GM23338 (cell line): ENCODE data around the gene CDH5. TPM values are rescaled to one million over a fixed set of nuclear protein-coding genes. Genes with fewer than 3 reads are reported as not detected.

ENCODE experiments used
- ATAC-seq: fragments of 200-7000 bp; cut with Tn5 transposase; 3 replicates; pipeline ENCODE4 v1.9.1; 2020
- DNase-seq: peaks from one replicate; pipeline ENCODE4 v3.0.0-alpha.2; 2015; ENCODE audit warnings: low spot score
- H2AFZ ChIP-seq: fragments of 200-600 bp; sonication (generic); 2 replicates; pipeline ENCODE4 v1.8.0; 2016; ENCODE audit warnings: antibody characterized with exemption, mild to moderate bottlenecking, moderate library complexity
- H3F3A ChIP-seq: fragments of 200-600 bp; sonication (generic); replicated peaks from 2 replicates; pipeline ENCODE4 v1.8.0; 2017; ENCODE audit warnings: antibody characterized with exemption, mixed run types, low read depth
- H3K27ac ChIP-seq: fragments of 200-600 bp; sonication (generic); 2 replicates; pipeline ENCODE4 v1.6.1; 2016; ENCODE audit warnings: low read depth
- H3K27me3 ChIP-seq: fragments of 200-600 bp; sonication (generic); 2 replicates; pipeline ENCODE4 v1.8.0; 2016; ENCODE audit warnings: mild to moderate bottlenecking, mixed run types, moderate library complexity; ENCODE audit not compliant: insufficient read depth
- H3K36me3 ChIP-seq: fragments of 200-600 bp; sonication (generic); 2 replicates; pipeline ENCODE4 v1.8.0; 2016; ENCODE audit warnings: mild to moderate bottlenecking; ENCODE audit not compliant: insufficient read depth
- H3K4me1 ChIP-seq: fragments of 200-600 bp; sonication (generic); 2 replicates; pipeline ENCODE4 v1.8.0; 2016; ENCODE audit warnings: mild to moderate bottlenecking, moderate library complexity; ENCODE audit not compliant: insufficient read depth
- H3K4me2 ChIP-seq: fragments of 200-600 bp; sonication (generic); 2 replicates; pipeline ENCODE4 v1.7.1; 2017; ENCODE audit warnings: mixed run types
- H3K4me3 ChIP-seq: fragments of 200-600 bp; sonication (generic); 2 replicates; pipeline ENCODE4 v1.6.1; 2016; ENCODE audit warnings: mixed run types
- H3K79me2 ChIP-seq: fragments of 200-600 bp; sonication (generic); replicated peaks from 2 replicates; pipeline ENCODE4 v1.8.0; 2017; ENCODE audit warnings: mild to moderate bottlenecking; ENCODE audit not compliant: insufficient read depth
- H3K9me2 ChIP-seq: fragments of 200-600 bp; sonication (generic); 2 replicates; pipeline ENCODE4 v1.8.0; 2017; ENCODE audit not compliant: insufficient read depth
- H4K20me1 ChIP-seq: fragments of 200-600 bp; sonication (generic); replicated peaks from 2 replicates; pipeline ENCODE4 v1.8.0; 2017; ENCODE audit warnings: mild to moderate bottlenecking; ENCODE audit not compliant: insufficient read depth
- H3K27ac Mint-ChIP-seq: 2 replicates; pipeline ENCODE4 v1.8.0; 2020; ENCODE audit warnings: inconsistent platforms, mild to moderate bottlenecking, moderate library complexity, mixed read lengths
- H3K27me3 Mint-ChIP-seq: 3 replicates; pipeline ENCODE4 v1.8.0; 2022; ENCODE audit warnings: low read depth, mild to moderate bottlenecking, moderate library complexity, mixed read lengths, inconsistent platforms; ENCODE audit not compliant: insufficient read depth, poor library complexity
- H3K36me3 Mint-ChIP-seq: 3 replicates; pipeline ENCODE4 v1.8.0; 2021; ENCODE audit warnings: low read depth, mild to moderate bottlenecking, inconsistent platforms, moderate library complexity, mixed read lengths
- H3K4me1 Mint-ChIP-seq: 3 replicates; pipeline ENCODE4 v1.8.0; 2020; ENCODE audit warnings: mild to moderate bottlenecking, inconsistent platforms, mixed read lengths
- H3K4me3 Mint-ChIP-seq: 3 replicates; pipeline ENCODE4 v1.8.0; 2021; ENCODE audit warnings: moderate library complexity, mild to moderate bottlenecking, inconsistent platforms, mixed read lengths
- H3K9me3 Mint-ChIP-seq: 3 replicates; pipeline ENCODE4 v1.8.0; 2020; ENCODE audit warnings: moderate library complexity, mild to moderate bottlenecking, inconsistent platforms, mixed read lengths
- CREB1 ChIP-seq: fragments of 250-450 bp; sonication (Bioruptor Pico); IDR thresholded peaks from 2 replicates; pipeline ENCODE4 v1.5.0; 2020; ENCODE audit warnings: low read depth, mild to moderate bottlenecking, moderate library complexity
- EZH2 ChIP-seq: fragments of 200-600 bp; sonication (generic); IDR thresholded peaks from one replicate; pipeline ENCODE4 v1.8.0; 2017; ENCODE audit warnings: antibody characterized with exemption, mild to moderate bottlenecking, low read depth; ENCODE audit not compliant: unreplicated experiment
- EZH2phosphoT487 ChIP-seq: fragments of 200-600 bp; sonication (generic); IDR thresholded peaks from one replicate; pipeline ENCODE4 v1.8.1; 2018; ENCODE audit warnings: antibody characterized with exemption; ENCODE audit not compliant: unreplicated experiment
- JUNB ChIP-seq: IDR thresholded peaks from one replicate; pipeline ENCODE4 v1.6.1; 2016; ENCODE audit warnings: antibody characterized with exemption; ENCODE audit not compliant: unreplicated experiment
- NANOG ChIP-seq: IDR thresholded peaks from 2 replicates; pipeline ENCODE4 v1.6.1; 2016; ENCODE audit warnings: antibody characterized with exemption, borderline replicate concordance
- POLR2AphosphoS5 ChIP-seq: IDR thresholded peaks from 2 replicates; pipeline ENCODE4 v1.6.1; 2016; ENCODE audit warnings: antibody characterized with exemption, low read depth
- ZNF114 ChIP-seq: fragments of 250-450 bp; sonication (Bioruptor Pico); IDR thresholded peaks from 2 replicates; pipeline ENCODE4 v1.5.0; 2020; ENCODE audit warnings: mild to moderate bottlenecking, moderate library complexity
- ZNF331 ChIP-seq: fragments of 250-450 bp; sonication (Bioruptor Pico); IDR thresholded peaks from 2 replicates; pipeline ENCODE4 v1.5.0; 2020; ENCODE audit warnings: low read depth, mild to moderate bottlenecking, moderate library complexity
- polyA plus RNA-seq: library from polyadenylated mRNA; unstranded; fragments of >200 nt; fragmentation: Nextera tagmentation; extraction: Ambion mirVana; gene quantifications from 2 replicates; pipeline ENCODE4 v1.2.1, GENCODE V29; 2016
- total RNA-seq: library from RNA; depleted of rRNA; stranded (reverse); fragments of >200 nt; shearing (Covaris generic); gene quantifications from 2 replicates; pipeline ENCODE4 v1.2.3, GENCODE V29; 2014
- TF ChIP-seq, protein P1 (sequence below), 2 experiments: fragments of 200-600 bp in 1 of 2; sonication (generic) in 1 of 2; conservative IDR thresholded peaks; 2 replicates each; pipeline versions ENCODE4 v1.5.1 to v1.6.1; 2016 to 2017; ENCODE audit warnings: antibody characterized with exemption in 2 of 2, low read depth in 2 of 2, mild to moderate bottlenecking in 2 of 2, moderate library complexity in 1 of 2
- TF ChIP-seq, protein P2 (sequence below): IDR thresholded peaks from 2 replicates; pipeline ENCODE4 v1.6.1; 2016; ENCODE audit warnings: antibody characterized with exemption

The CDH5 gene
- total and polyA plus RNA-seq, 2 experiments from 2014 or later = 0.18 TPM; not detected in 1

DNA sequence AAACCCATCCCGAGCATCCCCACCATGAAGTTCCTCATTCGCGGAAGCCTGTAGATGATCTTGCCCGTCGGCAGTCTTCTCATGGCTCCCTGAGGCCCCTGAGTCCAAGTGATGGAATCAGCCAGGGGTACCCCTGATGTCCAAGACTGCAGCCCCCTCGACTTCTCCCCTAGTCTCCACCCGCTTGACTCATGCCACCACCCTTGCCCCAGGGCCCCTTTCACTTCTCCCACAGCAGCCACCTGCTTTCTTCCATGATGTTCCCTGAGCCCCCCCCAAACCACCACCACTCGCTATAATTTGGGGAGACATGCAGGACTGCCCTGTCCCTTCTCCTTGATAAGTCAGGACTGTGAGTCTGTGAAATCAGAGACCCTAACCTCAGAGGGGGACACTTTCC lies 72.0 kb downstream of the CDH5 start (continued):
- TF ChIP-seq, protein P1, sequence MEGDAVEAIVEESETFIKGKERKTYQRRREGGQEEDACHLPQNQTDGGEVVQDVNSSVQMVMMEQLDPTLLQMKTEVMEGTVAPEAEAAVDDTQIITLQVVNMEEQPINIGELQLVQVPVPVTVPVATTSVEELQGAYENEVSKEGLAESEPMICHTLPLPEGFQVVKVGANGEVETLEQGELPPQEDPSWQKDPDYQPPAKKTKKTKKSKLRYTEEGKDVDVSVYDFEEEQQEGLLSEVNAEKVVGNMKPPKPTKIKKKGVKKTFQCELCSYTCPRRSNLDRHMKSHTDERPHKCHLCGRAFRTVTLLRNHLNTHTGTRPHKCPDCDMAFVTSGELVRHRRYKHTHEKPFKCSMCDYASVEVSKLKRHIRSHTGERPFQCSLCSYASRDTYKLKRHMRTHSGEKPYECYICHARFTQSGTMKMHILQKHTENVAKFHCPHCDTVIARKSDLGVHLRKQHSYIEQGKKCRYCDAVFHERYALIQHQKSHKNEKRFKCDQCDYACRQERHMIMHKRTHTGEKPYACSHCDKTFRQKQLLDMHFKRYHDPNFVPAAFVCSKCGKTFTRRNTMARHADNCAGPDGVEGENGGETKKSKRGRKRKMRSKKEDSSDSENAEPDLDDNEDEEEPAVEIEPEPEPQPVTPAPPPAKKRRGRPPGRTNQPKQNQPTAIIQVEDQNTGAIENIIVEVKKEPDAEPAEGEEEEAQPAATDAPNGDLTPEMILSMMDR (conservative IDR thresholded peaks at IDR 0.05; ENCODE audit: low read depth in 2 of 2) = no peak
- TF ChIP-seq CREB1 = no peak
- TF ChIP-seq EZH2 = no peak
- TF ChIP-seq, protein P2, sequence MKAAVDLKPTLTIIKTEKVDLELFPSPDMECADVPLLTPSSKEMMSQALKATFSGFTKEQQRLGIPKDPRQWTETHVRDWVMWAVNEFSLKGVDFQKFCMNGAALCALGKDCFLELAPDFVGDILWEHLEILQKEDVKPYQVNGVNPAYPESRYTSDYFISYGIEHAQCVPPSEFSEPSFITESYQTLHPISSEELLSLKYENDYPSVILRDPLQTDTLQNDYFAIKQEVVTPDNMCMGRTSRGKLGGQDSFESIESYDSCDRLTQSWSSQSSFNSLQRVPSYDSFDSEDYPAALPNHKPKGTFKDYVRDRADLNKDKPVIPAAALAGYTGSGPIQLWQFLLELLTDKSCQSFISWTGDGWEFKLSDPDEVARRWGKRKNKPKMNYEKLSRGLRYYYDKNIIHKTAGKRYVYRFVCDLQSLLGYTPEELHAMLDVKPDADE = no peak

DNA sequence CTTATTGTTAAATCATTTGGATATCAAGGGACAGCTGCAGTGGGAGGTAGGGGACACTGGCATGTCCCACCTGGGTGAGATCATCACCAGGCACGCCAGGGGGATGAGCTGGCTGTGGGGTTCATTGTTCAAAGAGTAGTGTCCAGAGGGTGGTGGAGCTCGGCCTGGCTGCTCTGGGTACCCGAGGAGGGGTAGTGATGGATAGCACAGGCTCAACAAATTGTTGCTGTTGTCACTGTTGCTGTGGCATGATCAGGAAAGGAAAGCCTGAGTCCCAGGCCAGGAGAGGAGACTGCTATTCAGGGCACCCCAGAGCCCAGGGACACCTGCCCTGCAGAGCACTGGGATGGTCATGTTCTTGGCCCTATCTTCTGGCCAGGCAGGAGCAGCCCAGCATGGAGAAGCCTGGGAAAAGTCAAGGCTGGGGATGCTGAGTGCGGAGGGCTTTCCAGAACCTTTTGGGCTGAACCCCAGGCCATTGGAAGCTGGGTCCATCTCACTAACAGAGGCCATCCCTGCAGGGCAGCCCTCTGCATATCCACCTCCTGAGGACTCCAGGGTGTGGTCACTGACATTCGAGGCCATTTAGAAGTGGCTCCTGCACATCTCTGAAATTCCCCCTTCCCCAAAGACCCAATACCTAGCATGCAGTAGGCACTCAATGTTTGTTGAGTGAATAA lies 72.7 kb downstream of the CDH5 start:
- Mint-ChIP-seq H3K9me3 (no peaks in the 10 kb centered on the region), H3K36me3 (no peaks in the 10 kb centered on the region), H3K27me3 (peaks cover 16% of the 10 kb centered on the region), H3K27ac (no peak overlapping the region), H3K4me3 (no peak overlapping the region), H3K4me1 (peaks cover 17% of the 10 kb centered on the region; the same call in 2 of the 3 replicates)
- Histone ChIP-seq H3K79me2 (no peaks in the 10 kb centered on the region), H3K4me2 (no peak overlapping the region), H3K36me3 (no peaks in the 10 kb centered on the region), H3K27ac (no peak overlapping the region), H3K4me3 (no peak overlapping the region), H2AFZ (no peak overlapping the region), H4K20me1 (no peaks in the 10 kb centered on the region), H3K4me1 (no peaks in the 10 kb centered on the region), H3F3A (no peaks in the 10 kb centered on the region), H3K9me2 (no peaks in the 10 kb centered on the region), H3K27me3 (no peaks in the 10 kb centered on the region)
- ATAC-seq (no peak), DNase-seq (no peak)
- TF ChIP-seq, protein P2 = no peak
- TF ChIP-seq ZNF114 (no peak), POLR2AphosphoS5 (no peak), JUNB (no peak), CREB1 (no peak)

DNA sequence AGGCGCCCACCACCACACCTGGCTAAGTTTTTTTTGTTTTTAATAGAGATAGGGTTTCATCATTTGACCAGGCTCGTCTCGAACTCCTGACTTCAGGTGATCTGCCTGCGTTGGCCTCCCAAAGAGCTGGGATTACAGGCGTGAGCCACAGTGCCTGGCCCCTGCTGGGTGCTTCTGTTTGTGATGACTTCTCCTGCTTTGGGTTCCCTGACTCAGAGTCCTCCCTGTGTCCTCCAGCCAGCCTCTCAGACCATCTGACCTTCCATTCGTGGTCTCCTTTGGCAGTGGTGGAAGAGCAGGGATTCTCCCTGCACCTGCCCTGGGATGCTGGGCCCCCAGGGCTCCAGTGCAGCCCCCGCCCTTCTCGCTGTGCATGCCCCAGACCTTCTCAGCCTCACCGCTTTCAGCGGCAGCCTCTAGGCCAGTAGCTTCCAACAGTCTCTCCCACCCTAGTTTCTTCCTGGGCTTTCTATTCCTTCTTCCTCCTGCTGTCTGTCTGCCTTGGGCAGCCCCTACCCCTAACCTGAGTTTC lies 73.8 kb downstream of the CDH5 start:
- Histone ChIP-seq H4K20me1 (no peaks in the 10 kb centered on the region), H3K9me2 (no peaks in the 10 kb centered on the region), H3K36me3 (no peaks in the 10 kb centered on the region), H3K27me3 (no peaks in the 10 kb centered on the region), H3K4me1 (no peaks in the 10 kb centered on the region), H3K79me2 (no peaks in the 10 kb centered on the region), H3K4me2 (no peak overlapping the region), H3K4me3 (no peak overlapping the region), H3F3A (no peaks in the 10 kb centered on the region), H2AFZ (no peak overlapping the region), H3K27ac (no peak overlapping the region)
- no peak for DNase-seq
- Mint-ChIP-seq H3K9me3 (no peaks in the 10 kb centered on the region), H3K4me3 (no peak overlapping the region), H3K27ac (peak overlapping the region; percentile 6; the same call in 1 of the 2 replicates), H3K27me3 (peaks cover 10% of the 10 kb centered on the region), H3K36me3 (no peaks in the 10 kb centered on the region), H3K4me1 (peaks cover 11% of the 10 kb centered on the region; the same call in 1 of the 3 replicates)
- ATAC-seq = no peak
- TF ChIP-seq NANOG (no peak), EZH2phosphoT487 (no peak), POLR2AphosphoS5 (no peak), ZNF331 (CRISPR knock-in tag) (no peak), ZNF114 (no peak), JUNB (no peak), EZH2 (no peak)
- TF ChIP-seq, protein P2 = no peak
